HG02981 (cell line): ENCODE data around the gene DMXL2.
"Not testable (repeated sequence)": the region's sequence is repeated elsewhere in the genome, so short reads cannot be mapped to it uniquely, and the experiment has no call there.

Experiments
- ATAC-seq: cut with Tn5 transposase; IDR thresholded peaks from one replicate; pipeline ENCODE4 v1.9.1; 2021; ENCODE audit warnings: mild to moderate bottlenecking, moderate library complexity; ENCODE audit not compliant: unreplicated experiment

DMXL2 gene

DNA sequence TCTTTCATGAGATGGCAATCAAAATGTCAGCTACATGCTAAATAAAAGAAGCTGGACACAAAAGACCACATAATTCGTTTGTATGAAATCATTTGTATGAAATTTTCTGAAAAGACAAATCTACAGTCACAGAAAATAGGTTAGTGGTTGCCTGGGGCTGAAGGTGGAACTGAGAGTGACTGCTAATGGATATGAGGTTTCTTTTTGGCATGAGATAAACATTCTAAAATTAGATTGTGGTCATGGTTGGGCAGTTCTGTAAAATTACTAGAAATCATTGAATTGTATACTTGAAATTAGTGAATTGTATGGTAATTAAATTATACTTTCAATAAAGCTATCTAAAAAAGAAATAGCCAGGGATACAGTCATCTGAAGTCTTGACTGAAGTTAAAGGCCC, 2.7 kb upstream of the DMXL2 start:
- ATAC-seq: peak; percentile 43

DNA sequence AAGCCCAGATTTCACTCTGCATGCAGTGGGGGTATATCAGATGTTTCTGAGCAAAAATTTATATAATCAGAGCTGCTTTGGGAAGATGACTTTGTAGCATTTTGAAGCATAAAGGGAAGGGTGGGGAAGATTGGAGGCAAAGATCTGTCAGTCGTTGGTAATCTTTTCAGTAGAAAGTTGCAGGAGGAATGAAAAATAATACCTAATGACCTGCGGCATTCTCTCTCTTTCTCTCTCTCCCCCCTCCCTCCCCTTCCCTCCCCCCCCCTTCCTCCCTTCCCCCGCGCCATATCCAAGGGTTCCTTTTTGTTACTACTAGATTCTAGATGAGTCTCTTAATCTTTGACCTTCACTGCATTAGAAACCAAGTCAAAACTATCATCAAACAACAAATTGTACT, 1.5 kb upstream of the DMXL2 start:
- ATAC-seq: no peak

DNA sequence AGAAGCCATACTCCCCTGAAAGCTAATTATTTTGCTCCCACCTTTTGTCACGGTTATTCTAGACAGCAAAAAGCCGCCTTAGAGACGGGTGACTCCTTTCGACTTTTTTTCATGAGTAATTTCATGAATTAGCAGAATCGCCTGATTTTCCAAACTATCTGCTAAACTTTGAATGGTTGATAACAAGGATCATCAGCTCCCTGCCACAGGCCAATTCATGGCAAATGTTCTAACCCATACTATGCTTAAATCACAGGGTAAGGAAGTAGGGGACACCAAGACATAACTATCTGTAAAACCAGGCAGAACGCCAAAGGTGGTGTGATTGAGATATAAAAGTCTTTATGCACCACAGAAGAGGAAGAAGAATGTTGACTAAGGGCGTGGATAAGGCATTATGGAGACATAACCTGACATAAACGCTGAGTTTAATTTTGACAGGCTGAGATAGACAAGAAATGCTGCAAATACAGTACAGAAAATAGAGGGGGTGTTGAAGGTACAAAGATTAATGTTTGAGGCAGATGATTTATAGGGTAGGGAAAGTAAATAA, 891 bp upstream of the DMXL2 start:
- no peak for ATAC-seq

DNA sequence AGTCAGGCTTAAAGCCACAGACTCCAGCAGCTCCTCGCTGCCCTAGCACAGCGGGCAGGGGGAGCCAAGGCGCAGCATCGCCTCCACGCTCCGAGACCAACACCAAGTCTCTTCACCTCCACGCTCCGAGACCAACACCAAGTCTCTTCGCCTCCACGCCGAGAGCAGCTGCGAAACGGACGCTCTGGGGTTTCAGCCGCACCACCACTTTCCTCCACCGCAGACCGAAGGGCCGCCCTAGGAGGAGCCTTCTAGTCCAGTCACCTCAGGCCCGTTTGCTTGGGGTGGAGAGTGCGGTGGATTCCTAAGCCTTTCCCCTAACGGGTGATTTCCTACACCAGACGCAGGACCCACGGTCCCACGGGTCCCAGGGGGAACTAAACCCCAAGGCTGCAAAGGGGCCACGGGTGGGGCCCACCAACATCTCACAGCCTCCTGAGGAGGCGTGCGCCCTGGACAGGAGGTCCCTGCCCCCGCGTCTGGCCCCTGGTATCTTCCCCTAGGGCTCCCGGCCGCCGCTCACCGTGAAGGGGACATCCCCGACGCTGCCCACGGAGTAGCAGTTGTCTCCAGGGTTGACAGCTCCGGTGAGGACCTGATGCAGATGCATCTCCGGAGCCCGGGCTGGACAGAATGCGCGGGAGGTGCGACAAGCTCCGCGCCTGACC, 501 bp downstream of the DMXL2 start:
- peak; percentile 37 for ATAC-seq

DNA sequence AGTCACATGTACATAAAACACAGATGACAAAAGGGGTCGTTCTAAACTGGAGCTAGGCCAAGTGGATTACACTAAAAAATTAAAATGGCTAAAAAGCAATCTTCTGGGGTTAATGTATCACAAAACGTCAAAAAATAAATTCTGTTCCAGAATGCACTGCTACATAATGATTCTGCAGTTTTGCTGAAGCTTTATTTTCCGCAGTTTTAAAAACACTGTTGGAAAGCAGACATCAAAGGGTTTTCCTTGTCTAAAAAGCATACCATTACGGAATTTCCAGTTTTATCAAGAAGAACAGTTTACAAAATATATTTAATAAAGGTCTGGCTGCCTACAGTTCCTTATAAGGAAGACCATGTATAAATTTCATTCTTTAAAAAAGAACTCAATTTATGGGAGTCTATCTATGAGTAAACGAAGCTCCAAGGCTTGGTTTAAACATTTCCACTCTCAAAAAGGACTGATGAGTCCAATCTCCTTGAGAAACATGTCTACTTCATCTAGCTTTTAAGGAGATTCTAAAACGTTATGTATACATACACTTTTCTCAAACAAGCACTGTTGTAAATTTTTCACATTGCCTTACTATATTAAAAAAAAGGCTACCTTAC, 1.3 kb downstream of the DMXL2 start:
- ATAC-seq: no peak

- ATAC-seq: no peak
Observed at GRCh38 chr15:51620641-51621040, 1.9 kb downstream of the DMXL2 start.

DNA sequence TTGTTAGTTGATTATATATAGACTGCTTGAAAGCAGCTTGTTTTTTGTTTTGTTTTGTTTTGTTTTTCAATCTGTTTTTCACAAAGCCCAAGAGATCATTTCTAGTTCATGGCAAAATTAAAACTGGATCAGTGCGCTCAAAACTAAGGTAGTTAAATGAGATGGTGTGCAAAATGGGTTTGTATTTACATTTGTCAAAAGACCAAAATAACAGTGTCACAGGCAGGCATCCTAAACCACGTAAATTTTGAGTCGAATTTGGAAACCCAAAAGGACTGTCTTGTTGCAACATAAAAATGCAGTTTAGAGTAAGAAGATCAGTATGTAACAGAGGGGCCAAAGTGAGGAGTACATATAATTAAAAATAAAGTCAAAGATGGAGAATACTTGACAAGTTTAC, 2.4 kb downstream of the DMXL2 start:
- no peak for ATAC-seq

- no peak for ATAC-seq
Observed at GRCh38 chr15:51619331-51620035, 3.1 kb downstream of the DMXL2 start.

DNA sequence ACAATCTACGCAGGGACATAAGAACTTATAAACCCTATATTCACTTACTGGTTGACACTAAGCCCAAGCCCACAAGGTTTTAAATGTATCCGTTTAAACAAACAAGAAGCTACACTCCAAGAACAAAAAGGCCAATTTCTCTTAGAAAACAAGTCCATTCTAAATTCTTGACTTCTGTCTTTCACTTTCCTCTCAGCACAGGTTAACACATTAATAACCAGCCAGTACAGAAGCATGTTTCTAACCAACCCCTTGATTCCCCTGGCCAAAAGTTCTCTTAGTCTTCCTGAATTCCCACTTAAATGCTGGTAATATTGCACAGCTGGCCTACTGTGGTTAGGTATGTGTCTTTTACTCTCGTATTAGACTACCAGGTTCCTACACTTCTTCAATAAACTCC, 4.7 kb downstream of the DMXL2 start:
- ATAC-seq: no peak

- no peak for ATAC-seq
Observed at GRCh38 chr15:51613951-51614350, 8.6 kb downstream of the DMXL2 start.

DNA sequence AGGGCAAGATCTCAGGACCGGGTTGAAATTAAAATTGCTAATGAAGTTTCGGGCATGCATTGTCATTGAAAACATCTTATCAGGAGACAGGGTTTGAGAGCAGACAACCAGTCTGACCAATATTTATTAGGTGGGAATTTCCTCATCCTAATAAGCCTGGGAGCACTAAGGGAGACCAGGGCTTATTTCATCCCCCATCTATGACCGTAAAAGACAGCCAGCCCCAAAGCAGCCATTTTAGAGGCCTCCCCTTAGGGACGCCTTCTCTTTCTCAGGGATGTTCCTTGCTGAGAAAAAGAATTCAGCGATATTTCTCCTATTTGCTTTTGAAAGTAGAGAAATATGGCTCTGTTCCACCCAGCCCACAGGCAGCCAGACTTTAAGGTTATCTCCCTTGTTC, 9.9 kb downstream of the DMXL2 start:
- ATAC-seq: not testable (repeated sequence)

- not testable (repeated sequence) for ATAC-seq
Observed at GRCh38 chr15:51603462-51603948, 19.1 kb downstream of the DMXL2 start.

- ATAC-seq: no peak
Observed at GRCh38 chr15:51603002-51603401, 19.6 kb downstream of the DMXL2 start.

GRCh38 chr15:51602484-51602883, 20.1 kb downstream of the DMXL2 start:
- ATAC-seq: no peak

DNA sequence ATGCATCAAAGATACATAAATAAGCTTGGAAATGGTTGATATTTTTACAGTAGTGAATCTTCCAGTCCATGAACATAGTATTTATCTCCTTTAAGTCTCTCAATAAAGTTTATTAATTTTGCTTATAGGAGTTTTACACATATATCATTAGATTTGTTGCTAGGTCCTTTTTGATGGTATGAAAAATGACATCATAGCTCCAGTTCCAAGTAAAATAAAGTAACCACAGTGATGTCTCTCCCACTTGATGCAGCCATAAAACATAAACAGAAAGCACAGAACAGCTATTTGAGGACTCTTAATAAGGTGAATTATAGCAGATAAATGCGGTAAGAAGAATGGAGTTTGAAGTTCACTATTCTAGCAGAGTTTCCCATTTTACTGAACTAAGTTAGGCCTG, 20.8 kb downstream of the DMXL2 start:
- no peak for ATAC-seq

DNA sequence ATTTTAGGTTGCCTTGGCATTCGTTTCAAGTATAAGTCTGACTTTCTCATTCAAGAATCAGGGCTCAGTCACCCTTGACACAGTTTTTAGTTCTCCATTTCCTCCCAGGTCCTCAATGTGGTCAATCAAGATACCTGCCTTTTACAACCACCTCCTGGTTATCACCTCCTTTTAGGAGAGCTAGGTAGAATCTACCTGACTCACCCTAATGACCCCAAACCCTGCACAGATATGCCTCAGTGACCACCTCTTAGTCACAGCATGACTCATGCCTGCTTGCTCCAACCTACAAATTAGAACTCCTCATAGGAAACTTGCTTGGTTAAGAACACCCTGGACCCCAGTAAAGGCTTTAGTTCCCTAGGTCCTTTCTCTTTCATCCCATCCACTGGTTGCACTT, 22.5 kb downstream of the DMXL2 start:
- no peak for ATAC-seq

- no peak for ATAC-seq
Observed at GRCh38 chr15:51589881-51590568, 32.5 kb downstream of the DMXL2 start.

DNA sequence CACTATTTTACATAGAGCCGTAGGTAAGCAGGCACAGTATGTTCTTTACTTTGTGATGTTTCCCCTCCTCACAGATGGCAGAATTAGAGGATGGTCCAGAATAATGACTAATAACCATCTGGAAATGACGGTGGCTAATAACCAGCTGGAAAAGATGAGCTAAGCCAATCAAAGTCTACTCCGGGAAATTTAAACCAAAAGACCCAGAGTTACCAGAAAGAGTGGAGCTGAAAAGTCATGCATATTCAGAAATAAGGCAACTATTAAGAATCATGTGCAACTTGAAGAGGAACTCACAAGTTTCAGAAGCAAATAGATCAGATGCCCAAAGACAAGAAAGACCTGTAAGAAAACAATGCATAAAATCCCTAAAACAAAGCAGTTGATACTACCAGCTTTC, 33.6 kb downstream of the DMXL2 start:
- no peak for ATAC-seq

- ATAC-seq: no peak
Observed at GRCh38 chr15:51585986-51586385, 36.6 kb downstream of the DMXL2 start.

DNA sequence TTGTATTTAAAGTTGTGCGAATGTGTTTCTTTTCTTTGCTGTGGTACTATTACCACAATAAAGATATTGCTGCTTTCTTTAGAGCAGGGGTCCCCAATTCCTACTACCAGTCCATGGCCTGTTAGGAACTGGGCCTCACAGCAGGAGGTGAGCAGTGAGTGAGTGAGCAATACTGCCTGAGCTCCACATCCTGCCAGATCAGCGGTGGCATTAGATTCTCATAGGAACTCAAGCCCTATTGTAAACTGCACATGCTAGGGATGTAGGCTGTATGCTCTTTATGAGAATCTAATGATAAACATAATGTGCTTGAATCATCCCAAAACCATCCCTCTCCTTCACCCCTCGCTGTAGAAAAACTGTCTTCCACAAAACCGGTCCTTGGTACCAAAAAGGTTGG, 41.6 kb downstream of the DMXL2 start:
- ATAC-seq: no peak

GRCh38 chr15:51580385-51580784, 42.2 kb downstream of the DMXL2 start:
- ATAC-seq: no peak
